GM12891 (cell line): Measurements from ENCODE around the gene TBC1D1.

Experiments
- POLR2A ChIP-seq: IDR thresholded peaks from 2 replicates; pipeline ENCODE4 v1.6.1; 2011; ENCODE audit warnings: low read depth, low read length, control low read depth
- POU2F2 ChIP-seq: IDR thresholded peaks from 2 replicates; pipeline ENCODE4 v1.6.1; 2011; ENCODE audit warnings: low read depth, mild to moderate bottlenecking, control low read depth, low read length, moderate library complexity
- TAF1 ChIP-seq: IDR thresholded peaks from 2 replicates; pipeline ENCODE4 v1.6.1; 2011; ENCODE audit warnings: low read depth, low read length, control low read depth

DNA sequence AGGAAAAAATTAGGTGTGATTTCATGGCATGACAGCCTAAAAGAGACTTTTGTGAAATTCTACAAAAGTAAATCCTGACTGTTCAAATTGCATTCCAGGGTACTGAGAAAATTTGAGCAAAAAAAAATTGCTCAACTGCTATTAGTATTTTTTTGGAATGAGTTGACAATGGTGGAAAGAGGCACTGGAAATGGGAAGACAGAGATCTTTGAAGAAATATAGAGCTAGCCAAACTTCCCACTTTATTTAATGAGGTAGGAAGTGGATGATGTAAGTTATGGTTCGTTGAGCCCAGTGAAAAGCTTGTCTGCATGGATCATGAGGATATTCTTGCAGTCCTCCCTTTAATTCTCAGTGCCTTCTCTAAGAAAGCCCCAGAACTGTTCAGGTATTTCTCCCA, 253.1 kb downstream of the TBC1D1 start:
- TF ChIP-seq POLR2A (no peak), POU2F2 (no peak), TAF1 (no peak)
